ENCODE measurements around the gene CCDC7. TPM values are rescaled to one million over a fixed set of nuclear protein-coding genes. Genes with fewer than 3 reads are reported as not detected.
"Not testable (repeated sequence)": the region's sequence is repeated elsewhere in the genome, so short reads cannot be mapped to it uniquely, and the experiment has no call there.

Gene CCDC7
- total RNA-seq, 4 donors from 2014 or later, result 8.2 to 30.5 (median 13.3) TPM

- no peak overlapping the region for H3K27ac ChIP-seq
- H3K36me3 ChIP-seq, result peaks cover 0 to 31% (median 0%) of the 10 kb centered on the region in 3 donors
- no peak overlapping the region for H3K4me3 ChIP-seq
- H3K27me3 ChIP-seq, result no peaks in the 10 kb centered on the region
- no peaks in the 10 kb centered on the region for H3K4me1 ChIP-seq
- no peaks in the 10 kb centered on the region for H3K9me3 ChIP-seq
- no peak for TF ChIP-seq CTCF (IDR thresholded peaks at IDR 0.05)
- no peak for TF ChIP-seq POLR2A (IDR thresholded peaks at IDR 0.05)
- no peak for DNase-seq
Observed at GRCh38 chr10:32893916-32894664, 448.1 kb downstream of the CCDC7 start.

- not testable (repeated sequence) for H3K27ac ChIP-seq, H3K9me3 ChIP-seq, H3K27me3 ChIP-seq, H3K4me3 ChIP-seq, H3K4me1 ChIP-seq, DNase-seq
- H3K36me3 ChIP-seq, result peaks cover 0 to 33% (median 0%) of the 10 kb centered on the region in 3 donors
Observed at GRCh38 chr10:32895200-32895968, 449.4 kb downstream of the CCDC7 start.

GRCh38 chr10:32901815-32902214 lies 455.9 kb downstream of the CCDC7 start:
- no peaks in the 10 kb centered on the region for H3K9me3 ChIP-seq
- TF ChIP-seq POLR2A (IDR thresholded peaks at IDR 0.05) (no peak), CTCF (IDR thresholded peaks at IDR 0.05) (no peak)
- DNase-seq, result no peak
- H3K36me3 ChIP-seq, result peaks cover 0 to 56% (median 0%) of the 10 kb centered on the region in 3 donors
- H3K4me3 ChIP-seq, result no peak overlapping the region
- no peaks in the 10 kb centered on the region for H3K4me1 ChIP-seq
- no peak overlapping the region for H3K27ac ChIP-seq
- no peaks in the 10 kb centered on the region for H3K27me3 ChIP-seq

- Histone ChIP-seq H3K4me3 (no peak overlapping the region), H3K4me1 (no peaks in the 10 kb centered on the region), H3K27ac (no peak overlapping the region), H3K9me3 (no peaks in the 10 kb centered on the region), H3K27me3 (no peaks in the 10 kb centered on the region), H3K36me3 (peaks cover 0 to 52% (median 0%) of the 10 kb centered on the region in 3 donors)
- TF ChIP-seq CTCF (IDR thresholded peaks at IDR 0.05), result no peak
- TF ChIP-seq POLR2A (IDR thresholded peaks at IDR 0.05), result no peak
- no peak for DNase-seq
Observed at GRCh38 chr10:32905466-32905865, 459.5 kb downstream of the CCDC7 start.

GRCh38 chr10:32906595-32906994 lies 460.7 kb downstream of the CCDC7 start:
- Histone ChIP-seq H3K4me1 (no peaks in the 10 kb centered on the region), H3K27me3 (no peaks in the 10 kb centered on the region), H3K9me3 (no peaks in the 10 kb centered on the region), H3K27ac (no peak overlapping the region), H3K4me3 (no peak overlapping the region), H3K36me3 (peaks cover 0 to 63% (median 0%) of the 10 kb centered on the region in 3 donors)
- DNase-seq, result no peak
- TF ChIP-seq CTCF (IDR thresholded peaks at IDR 0.05) (no peak), POLR2A (IDR thresholded peaks at IDR 0.05) (no peak)

GRCh38 chr10:32909456-32909855 lies 463.5 kb downstream of the CCDC7 start:
- DNase-seq, result no peak
- TF ChIP-seq POLR2A (IDR thresholded peaks at IDR 0.05) (no peak), CTCF (IDR thresholded peaks at IDR 0.05) (no peak)

GRCh38 chr10:32909970-32910369 lies 464.0 kb downstream of the CCDC7 start:
- H3K4me1 ChIP-seq, H3K27ac ChIP-seq, DNase-seq, H3K9me3 ChIP-seq, H3K4me3 ChIP-seq, H3K27me3 ChIP-seq: not testable (repeated sequence)
- H3K36me3 ChIP-seq, result peaks cover 0 to 59% (median 0%) of the 10 kb centered on the region in 3 donors

More at GRCh38 chr10:32909456-32909855, 463.5 kb downstream of the CCDC7 start:
- Histone ChIP-seq H3K27ac (no peak overlapping the region), H3K4me3 (no peak overlapping the region), H3K4me1 (no peaks in the 10 kb centered on the region), H3K9me3 (no peaks in the 10 kb centered on the region), H3K27me3 (no peaks in the 10 kb centered on the region), H3K36me3 (peaks cover 0 to 59% (median 0%) of the 10 kb centered on the region in 3 donors)

Data from Peyer's patch (tissue), 4 donors.